Pancreas (tissue), 10 donors: Measurements from ENCODE around the gene PEX6. TPM values are rescaled to one million over a fixed set of nuclear protein-coding genes. Genes with fewer than 3 reads are reported as not detected.
A peak's percentile ranks its signal among the peaks of the same experiment; 100 is the strongest.

Experiments used
- ATAC-seq, 4 donors: fragments of 200-7000 bp; cut with Tn5 transposase; one replicate each; pipeline versions ENCODE4 v1.8.0 to v1.9.1; 2020; ENCODE audit warnings: mild to moderate bottlenecking in 4 of 4, moderate library complexity in 4 of 4
- DNase-seq, 6 donors: peaks; one replicate each; pipeline ENCODE4 v3.0.0-alpha.2; 2020
- FAIRE-seq: peaks from 2 replicates; lab custom pipeline; 2012; peaks lifted over from hg19 to GRCh38; lab: Jason Lieb, UNC
- H3K27ac ChIP-seq, 4 donors: fragments of 200-600 bp; sonication (generic); 1 replicate in 3 of 4; 2 replicates in 1 of 4; pipeline versions ENCODE4 v1.5.0 to v1.8.0; 2020
- H3K27me3 ChIP-seq, 4 donors: fragments of 200-600 bp; one replicate each; pipeline ENCODE4 v1.8.0; 2021
- H3K36me3 ChIP-seq, 3 donors: fragments of 200-600 bp; sonication (generic) in 1 of 3; one replicate each; pipeline versions ENCODE4 v1.5.0 to v1.8.0; 2020 to 2021
- H3K4me1 ChIP-seq, 3 donors: fragments of 200-600 bp; one replicate each; pipeline ENCODE4 v1.8.0; 2021
- H3K4me3 ChIP-seq, 4 donors: fragments of 200-600 bp; sonication (generic) in 2 of 4; one replicate each; pipeline versions ENCODE4 v1.5.0 to v1.8.0; 2020 to 2021
- H3K9me3 ChIP-seq, 4 donors: fragments of 200-600 bp; one replicate each; pipeline ENCODE4 v1.8.0; 2021
- WGBS, 2 donors: extraction: QIAGEN DNeasy Blood & Tissue Kit; methylation state at CpG; one replicate each; pipeline ENCODE4 v1.1.7; 2013; 5-methylcytosine and 5-hydroxymethylcytosine counted together
- intact Hi-C, 3 donors: fragments of 100-400 bp; cut with DNase I; formaldehyde crosslinking; loops; one replicate each; pipeline versions ENCODE4 v1.11.1 to v1.14.2; 2022
- polyA plus RNA-seq, 2 donors: library from polyadenylated mRNA; stranded (reverse); fragments of 200-250 nt; gene quantifications; one replicate each; pipeline ENCODE4 v1.2.3, GENCODE V29; 2013
- total RNA-seq, 6 donors: library from RNA; stranded (reverse); fragmentation: NEBNext Ultra II Directional in 4 of 6; extraction: Animal tissue kit (Norgen Biotek cat#: 25700) in 4 of 6; gene quantifications; one replicate each; pipeline versions ENCODE4 v1.2.1 to v1.2.4, GENCODE V29; 2021 to 2023
- TF ChIP-seq, protein P1 (sequence below), 4 donors: fragments of 200-600 bp; sonication (generic) in 3 of 4; IDR thresholded peaks; one replicate each; pipeline versions ENCODE4 v1.5.0 to v1.8.0; 2021; ENCODE audit warnings: antibody characterized with exemption in 4 of 4
- donor health status: healthy with polysubstance abuse.
- donor health status: DM: no; HTN: no; CAD: no; lungs with moderate emphysema.
- donor health status: DM: no; HTN: no; CAD: no.
- donor health status: control.
- donor health status: control.
- donor health status: Bipolar disorder and iron deficiency.
- donor health status: DM: yes; HTN: yes; CAD: no.
- donor health status: DM: no; HTN: no; CAD: no.
- donor health status: DM: no; HTN: no; CAD: no.
- donor health status: DM: yes; HTN: yes; CAD: no.

PEX6 gene
- total and polyA plus RNA-seq, 8 donors: 11.4 to 24.3 (median 17.6) TPM

- TF ChIP-seq, protein P1, sequence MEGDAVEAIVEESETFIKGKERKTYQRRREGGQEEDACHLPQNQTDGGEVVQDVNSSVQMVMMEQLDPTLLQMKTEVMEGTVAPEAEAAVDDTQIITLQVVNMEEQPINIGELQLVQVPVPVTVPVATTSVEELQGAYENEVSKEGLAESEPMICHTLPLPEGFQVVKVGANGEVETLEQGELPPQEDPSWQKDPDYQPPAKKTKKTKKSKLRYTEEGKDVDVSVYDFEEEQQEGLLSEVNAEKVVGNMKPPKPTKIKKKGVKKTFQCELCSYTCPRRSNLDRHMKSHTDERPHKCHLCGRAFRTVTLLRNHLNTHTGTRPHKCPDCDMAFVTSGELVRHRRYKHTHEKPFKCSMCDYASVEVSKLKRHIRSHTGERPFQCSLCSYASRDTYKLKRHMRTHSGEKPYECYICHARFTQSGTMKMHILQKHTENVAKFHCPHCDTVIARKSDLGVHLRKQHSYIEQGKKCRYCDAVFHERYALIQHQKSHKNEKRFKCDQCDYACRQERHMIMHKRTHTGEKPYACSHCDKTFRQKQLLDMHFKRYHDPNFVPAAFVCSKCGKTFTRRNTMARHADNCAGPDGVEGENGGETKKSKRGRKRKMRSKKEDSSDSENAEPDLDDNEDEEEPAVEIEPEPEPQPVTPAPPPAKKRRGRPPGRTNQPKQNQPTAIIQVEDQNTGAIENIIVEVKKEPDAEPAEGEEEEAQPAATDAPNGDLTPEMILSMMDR (IDR thresholded peaks at IDR 0.05): no peak
- ATAC-seq (peak in 1 of 4 donors; percentile 4), FAIRE-seq (no peak), DNase-seq (no peak)
- Histone ChIP-seq H3K27me3 (no peaks in the 10 kb centered on the region), H3K4me1 (peaks cover 0 to 8% (median 0%) of the 10 kb centered on the region in 3 donors), H3K36me3 (no peaks in the 10 kb centered on the region), H3K4me3 (peak overlapping the region; percentile 81 to 94 (median 89)), H3K9me3 (no peaks in the 10 kb centered on the region), H3K27ac (no peak overlapping the region)
- intact Hi-C loops: no loop called here
- WGBS, 2 donors: 8% methylated on average over 13 of the region's 13 CpGs
These were observed 6.0 kb upstream of the PEX6 start for GRCh38 chr6:42984924-42985475.

- intact Hi-C loops: no loop called here
- ATAC-seq (peak; percentile 94 to 96 (median 95)), FAIRE-seq (peak; percentile 87), DNase-seq (peak; percentile 90 to 98 (median 97))
- Histone ChIP-seq H3K36me3 (no peaks in the 10 kb centered on the region), H3K9me3 (no peaks in the 10 kb centered on the region), H3K4me3 (peak within 1 kb of the TSS; percentile 81 to 94 (median 89)), H3K27ac (peak within 1 kb of the TSS; percentile 48 to 76 (median 67)), H3K27me3 (no peaks in the 10 kb centered on the region), H3K4me1 (peaks cover 0 to 14% (median 0%) of the 10 kb centered on the region in 3 donors)
- WGBS, 2 donors: 1% methylated on average over 50 to 59 of the region's 59 CpGs
- TF ChIP-seq, protein P1 (IDR thresholded peaks at IDR 0.05): no peak
These were observed 5.3 kb upstream of the PEX6 start, which contains the start of gene PPP2R5D for GRCh38 chr6:42984001-42984923. PPP2R5D (plus strand) TSS chr6:42984570; CDS start chr6:42984678, 108 bp downstream.

DNA sequence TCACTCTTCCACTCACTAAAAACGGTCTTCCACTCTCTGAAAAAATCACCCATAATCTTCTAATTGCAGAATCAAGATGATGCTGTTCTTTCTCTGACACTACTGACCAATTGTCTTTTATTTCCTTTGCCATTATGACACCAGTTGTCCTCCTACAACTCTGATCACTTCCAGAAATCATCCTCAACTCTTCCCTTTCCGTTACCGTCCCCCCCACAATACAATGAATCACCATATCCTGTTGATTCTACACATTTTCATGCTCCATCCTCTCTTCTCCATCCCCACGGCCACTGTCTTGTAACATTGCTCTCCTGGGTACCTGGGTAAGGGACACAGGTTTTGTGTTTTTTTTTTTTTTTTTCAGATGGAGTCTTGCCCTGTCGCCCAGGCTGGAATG, 2.9 kb upstream of the PEX6 start:
- TF ChIP-seq, protein P1 (IDR thresholded peaks at IDR 0.05): no peak
- WGBS, 2 donors: 88% methylated on average over 5 of the region's 5 CpGs

GRCh38 chr6:42979523-42980177, 669 bp upstream of the PEX6 start:
- peak overlapping the region; percentile 70 to 91 (median 74) for H3K27ac ChIP-seq
- H3K4me3 ChIP-seq: peak overlapping the region; percentile 70 to 95 (median 84)
- no peak for FAIRE-seq
- intact Hi-C loops: no loop called here
- no peaks in the 10 kb centered on the region for H3K9me3 ChIP-seq
- no peaks in the 10 kb centered on the region for H3K36me3 ChIP-seq
- TF ChIP-seq, protein P1 (IDR thresholded peaks at IDR 0.05): no peak
- no peaks in the 10 kb centered on the region for H3K27me3 ChIP-seq
- H3K4me1 ChIP-seq: peaks cover 0 to 22% (median 0%) of the 10 kb centered on the region in 3 donors
- DNase-seq: no peak
- peak in 2 of 4 donors; percentile 5 to 6 for ATAC-seq
- 46 to 51% methylated on average over 9 of the region's 9 CpGs for WGBS, 2 donors

More for the DNA sequence above, 2.9 kb upstream of the PEX6 start:
- H3K4me3 ChIP-seq: no peak overlapping the region
- FAIRE-seq (no peak), DNase-seq (no peak), ATAC-seq (no peak)
- no peaks in the 10 kb centered on the region for H3K9me3 ChIP-seq
- H3K27me3 ChIP-seq: no peaks in the 10 kb centered on the region
- H3K27ac ChIP-seq: no peak overlapping the region
- H3K36me3 ChIP-seq: no peaks in the 10 kb centered on the region
- H3K4me1 ChIP-seq: peaks cover 0 to 28% (median 0%) of the 10 kb centered on the region in 3 donors
- intact Hi-C loops: no loop called here
